ENCODE measurements around the gene FOXK1. TPM values are rescaled to one million over a fixed set of nuclear protein-coding genes. Genes with fewer than 3 reads are reported as not detected.

FOXK1 gene
- total RNA-seq, 1 experiment from 2014 or later, result 50.8 TPM

GRCh38 chr7:4665661-4666060 lies 16.4 kb upstream of the FOXK1 start:
- no peak for DNase-seq
- ChIA-PET POLR2A (no interaction called here), CTCF (no interaction called here)
- TF ChIP-seq, protein P1, sequence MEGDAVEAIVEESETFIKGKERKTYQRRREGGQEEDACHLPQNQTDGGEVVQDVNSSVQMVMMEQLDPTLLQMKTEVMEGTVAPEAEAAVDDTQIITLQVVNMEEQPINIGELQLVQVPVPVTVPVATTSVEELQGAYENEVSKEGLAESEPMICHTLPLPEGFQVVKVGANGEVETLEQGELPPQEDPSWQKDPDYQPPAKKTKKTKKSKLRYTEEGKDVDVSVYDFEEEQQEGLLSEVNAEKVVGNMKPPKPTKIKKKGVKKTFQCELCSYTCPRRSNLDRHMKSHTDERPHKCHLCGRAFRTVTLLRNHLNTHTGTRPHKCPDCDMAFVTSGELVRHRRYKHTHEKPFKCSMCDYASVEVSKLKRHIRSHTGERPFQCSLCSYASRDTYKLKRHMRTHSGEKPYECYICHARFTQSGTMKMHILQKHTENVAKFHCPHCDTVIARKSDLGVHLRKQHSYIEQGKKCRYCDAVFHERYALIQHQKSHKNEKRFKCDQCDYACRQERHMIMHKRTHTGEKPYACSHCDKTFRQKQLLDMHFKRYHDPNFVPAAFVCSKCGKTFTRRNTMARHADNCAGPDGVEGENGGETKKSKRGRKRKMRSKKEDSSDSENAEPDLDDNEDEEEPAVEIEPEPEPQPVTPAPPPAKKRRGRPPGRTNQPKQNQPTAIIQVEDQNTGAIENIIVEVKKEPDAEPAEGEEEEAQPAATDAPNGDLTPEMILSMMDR (IDR thresholded peaks at IDR 0.05; ENCODE audit: insufficient read depth in 1 of 2, low read depth in 1 of 2, low read length in 1 of 2, severe bottlenecking in 1 of 2, unreplicated experiment in 1 of 2), result no peak
- Mint-ChIP-seq H3K9me3 (ENCODE audit: unreplicated experiment) (peaks cover 1% of the 10 kb centered on the region), H3K4me1 (ENCODE audit: low read depth, unreplicated experiment) (no peaks in the 10 kb centered on the region), H3K27me3 (ENCODE audit: insufficient read depth, unreplicated experiment) (no peaks in the 10 kb centered on the region), H3K4me3 (ENCODE audit: unreplicated experiment) (no peak overlapping the region), H3K36me3 (ENCODE audit: insufficient read depth, unreplicated experiment) (no peaks in the 10 kb centered on the region), H3K27ac (ENCODE audit: unreplicated experiment) (no peak overlapping the region)
- no peaks in the 10 kb centered on the region for H3K27me3 ChIP-seq (replicated peaks; ENCODE audit: control insufficient read depth, insufficient read depth, low read length)
- H3K4me1 ChIP-seq, result 0 out of 2 replicates have a peak, but pooled peaks cover 4% of the 10 kb centered on the region
- BruUV-seq (replicated peaks), result no TSS peak
- intact Hi-C loops (cut with micrococcal nuclease; ENCODE audit: unreplicated experiment), result no loop called here
- H3K36me3 ChIP-seq (ENCODE audit: control insufficient read depth, insufficient read depth, low read length), result no peaks in the 10 kb centered on the region
- no peak overlapping the region for H3K4me3 ChIP-seq (ENCODE audit: low read depth, low read length)
- H3K9me3 ChIP-seq, result no peaks in the 10 kb centered on the region

DNA sequence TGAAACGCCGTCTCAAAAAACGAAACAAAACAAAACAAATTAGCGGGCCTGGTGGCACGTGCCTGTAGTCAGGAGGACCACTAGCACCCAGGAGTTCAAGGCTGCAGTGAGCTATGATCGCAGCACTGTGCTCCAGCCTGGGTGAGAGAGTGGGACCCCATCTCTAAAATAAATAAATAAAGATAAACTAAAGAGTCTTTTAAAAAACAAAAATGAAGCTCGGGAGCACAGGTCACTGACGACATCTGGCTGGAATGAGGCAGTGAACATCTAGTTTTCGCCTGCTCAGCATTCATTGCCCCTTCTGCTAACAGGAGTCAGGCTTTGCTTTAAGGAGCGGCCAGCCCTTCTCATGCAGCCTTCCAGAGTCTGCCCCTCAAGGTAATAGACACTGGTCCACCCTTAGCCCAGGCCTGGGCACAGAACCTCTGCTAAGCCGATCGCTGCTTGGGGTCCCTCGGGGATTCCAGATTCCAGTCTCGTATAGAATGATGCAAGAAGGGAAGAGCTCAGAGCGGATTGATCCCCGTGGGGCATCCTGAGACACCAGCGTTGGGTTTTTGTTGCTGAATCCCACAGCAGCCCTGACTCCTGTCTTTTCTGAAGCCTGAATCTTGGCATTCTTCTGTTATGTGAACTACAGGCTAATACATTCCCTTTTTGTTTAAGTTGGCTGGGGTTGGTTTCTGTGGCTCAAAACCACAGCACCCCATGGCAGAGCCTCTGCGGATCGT lies 14.2 kb upstream of the FOXK1 start:
- no peak overlapping the region for H3K27ac Mint-ChIP-seq (ENCODE audit: unreplicated experiment)
- no peak for DNase-seq
- no peaks in the 10 kb centered on the region for H3K36me3 Mint-ChIP-seq (ENCODE audit: insufficient read depth, unreplicated experiment)
- BruUV-seq (replicated peaks), result no TSS peak
- TF ChIP-seq, protein P1 (IDR thresholded peaks at IDR 0.05; ENCODE audit: insufficient read depth in 1 of 2, low read depth in 1 of 2, low read length in 1 of 2, severe bottlenecking in 1 of 2, unreplicated experiment in 1 of 2), result no peak
- no peak overlapping the region for H3K4me3 Mint-ChIP-seq (ENCODE audit: unreplicated experiment)
- H3K27me3 Mint-ChIP-seq (ENCODE audit: insufficient read depth, unreplicated experiment), result no peaks in the 10 kb centered on the region
- Histone ChIP-seq H3K4me1 (0 out of 2 replicates have a peak, but pooled peaks cover 4% of the 10 kb centered on the region), H3K27me3 (replicated peaks; ENCODE audit: control insufficient read depth, insufficient read depth, low read length) (no peaks in the 10 kb centered on the region), H3K36me3 (ENCODE audit: control insufficient read depth, insufficient read depth, low read length) (no peaks in the 10 kb centered on the region), H3K9me3 (no peaks in the 10 kb centered on the region), H3K4me3 (ENCODE audit: low read depth, low read length) (no peak overlapping the region)
- H3K4me1 Mint-ChIP-seq (ENCODE audit: low read depth, unreplicated experiment), result no peaks in the 10 kb centered on the region
- intact Hi-C loops (cut with micrococcal nuclease; ENCODE audit: unreplicated experiment), result no loop called here
- H3K9me3 Mint-ChIP-seq (ENCODE audit: unreplicated experiment), result no peaks in the 10 kb centered on the region
- CTCF ChIA-PET, result no interaction called here
- POLR2A ChIA-PET, result no interaction called here

DNA sequence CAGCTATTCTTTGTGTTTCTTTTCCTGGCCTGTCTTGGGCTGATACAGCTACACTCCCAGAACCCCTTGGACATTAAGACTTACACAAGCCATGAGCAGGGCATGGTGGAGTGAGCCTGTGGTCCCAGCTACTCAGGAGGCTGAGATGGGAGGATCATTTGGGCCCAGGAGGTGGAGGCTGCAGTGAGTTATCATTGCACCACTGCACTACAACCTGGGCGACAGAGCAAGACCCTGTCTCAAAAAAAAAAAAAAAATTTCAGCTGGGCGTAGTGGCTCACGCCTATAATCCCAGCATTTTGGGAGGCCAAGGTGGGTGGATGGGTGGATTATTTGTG lies 13.6 kb upstream of the FOXK1 start:
- H3K9me3 Mint-ChIP-seq (ENCODE audit: unreplicated experiment), result no peaks in the 10 kb centered on the region
- no peaks in the 10 kb centered on the region for H3K36me3 Mint-ChIP-seq (ENCODE audit: insufficient read depth, unreplicated experiment)
- ChIA-PET POLR2A (no interaction called here), CTCF (no interaction called here)
- BruUV-seq (replicated peaks), result no TSS peak
- intact Hi-C loops (cut with micrococcal nuclease; ENCODE audit: unreplicated experiment), result no loop called here
- no peaks in the 10 kb centered on the region for H3K27me3 Mint-ChIP-seq (ENCODE audit: insufficient read depth, unreplicated experiment)
- H3K4me1 Mint-ChIP-seq (ENCODE audit: low read depth, unreplicated experiment), result no peaks in the 10 kb centered on the region
- TF ChIP-seq, protein P1 (IDR thresholded peaks at IDR 0.05; ENCODE audit: insufficient read depth in 1 of 2, low read depth in 1 of 2, low read length in 1 of 2, severe bottlenecking in 1 of 2, unreplicated experiment in 1 of 2), result no peak
- H3K27ac Mint-ChIP-seq (ENCODE audit: unreplicated experiment), result no peak overlapping the region
- Histone ChIP-seq H3K9me3 (no peaks in the 10 kb centered on the region), H3K4me3 (ENCODE audit: low read depth, low read length) (no peak overlapping the region), H3K27me3 (replicated peaks; ENCODE audit: control insufficient read depth, insufficient read depth, low read length) (no peaks in the 10 kb centered on the region), H3K36me3 (ENCODE audit: control insufficient read depth, insufficient read depth, low read length) (no peaks in the 10 kb centered on the region), H3K4me1 (0 out of 2 replicates have a peak, but pooled peaks cover 4% of the 10 kb centered on the region)
- no peak for DNase-seq
- no peak overlapping the region for H3K4me3 Mint-ChIP-seq (ENCODE audit: unreplicated experiment)

Measured in Caco-2 (cell line).